ENCODE results near the gene PDLIM3. TPM values are rescaled to one million over a fixed set of nuclear protein-coding genes. Genes with fewer than 3 reads are reported as not detected.

Gene PDLIM3
- polyA plus RNA-seq, 1 of the 3 experiments (the other 2 are of a cell fraction) = 0.08 TPM

DNA sequence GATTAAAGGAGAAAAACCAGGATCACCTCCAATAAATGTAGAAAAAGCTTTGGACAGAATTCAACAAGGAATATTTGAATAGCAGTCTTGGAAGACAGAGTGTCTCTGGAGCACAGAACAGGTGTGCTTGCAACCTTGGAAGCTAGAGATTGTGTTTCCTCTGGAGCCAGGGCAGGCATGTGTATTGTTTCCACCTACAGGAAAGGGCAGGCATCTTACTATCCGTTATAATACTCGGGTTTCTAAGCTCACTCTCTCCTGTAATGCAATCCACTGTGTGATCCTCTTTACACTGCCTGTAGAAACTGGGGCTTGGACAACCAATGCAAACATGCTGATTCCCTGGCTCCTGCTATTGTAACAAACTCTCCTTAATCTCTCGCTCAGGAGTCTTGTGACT lies 78.2 kb downstream of the PDLIM3 start (continued):
- TF ChIP-seq, protein P1, sequence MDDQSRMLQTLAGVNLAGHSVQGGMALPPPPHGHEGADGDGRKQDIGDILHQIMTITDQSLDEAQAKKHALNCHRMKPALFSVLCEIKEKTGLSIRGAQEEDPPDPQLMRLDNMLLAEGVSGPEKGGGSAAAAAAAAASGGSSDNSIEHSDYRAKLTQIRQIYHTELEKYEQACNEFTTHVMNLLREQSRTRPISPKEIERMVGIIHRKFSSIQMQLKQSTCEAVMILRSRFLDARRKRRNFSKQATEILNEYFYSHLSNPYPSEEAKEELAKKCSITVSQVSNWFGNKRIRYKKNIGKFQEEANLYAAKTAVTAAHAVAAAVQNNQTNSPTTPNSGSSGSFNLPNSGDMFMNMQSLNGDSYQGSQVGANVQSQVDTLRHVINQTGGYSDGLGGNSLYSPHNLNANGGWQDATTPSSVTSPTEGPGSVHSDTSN (IDR thresholded peaks at IDR 0.05) = no peak

DNA sequence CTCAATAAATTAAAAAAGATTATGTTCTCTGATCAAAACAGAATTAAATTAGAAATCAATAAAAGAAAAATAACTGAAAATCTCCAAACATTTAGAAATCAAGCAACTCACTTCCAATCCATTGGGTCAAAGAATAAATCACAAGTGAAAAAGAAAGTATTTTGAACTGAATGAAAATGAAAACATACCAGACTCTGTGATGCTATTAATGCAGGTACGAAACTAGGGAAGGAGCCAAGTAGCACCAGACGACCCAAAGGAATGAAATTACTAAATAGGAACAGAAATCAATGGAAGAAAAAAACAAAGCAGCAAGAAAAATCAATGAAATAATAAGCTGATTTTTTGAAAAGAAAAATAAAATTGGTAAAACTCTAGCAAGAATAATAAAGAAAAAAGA lies 79.2 kb downstream of the PDLIM3 start:
- no peaks in the 10 kb centered on the region for H3K9me3 ChIP-seq
- ChIA-PET CTCF (interaction anchor here (0.6 kb wide), 1 partner anchor 43 kb away, joined by 3 read pairs; no protein-coding TSS in a partner anchor), POLR2A (no interaction called here)
- 41% methylated on average over 2 of the region's 2 CpGs for WGBS (ENCODE audit: low lambda C conversion rate)
- H3K27ac ChIP-seq (ENCODE audit: low read depth in 2 of 2, low read length in 1 of 2) = no peak overlapping the region
- no peak overlapping the region for H2AFZ ChIP-seq (ENCODE audit: low read depth)
- no peaks in the 10 kb centered on the region; the same call in 1 of the 2 replicates for H3K79me2 ChIP-seq (ENCODE audit: insufficient read depth)
- H3F3A ChIP-seq (replicated peaks; ENCODE audit: insufficient read depth) = no peaks in the 10 kb centered on the region
- H3K9me2 ChIP-seq = no peaks in the 10 kb centered on the region
- H3K4me1 ChIP-seq (ENCODE audit: control insufficient read depth in 1 of 2, insufficient read depth in 2 of 2, low read depth in 1 of 2, low read length in 1 of 2) = no peaks in the 10 kb centered on the region
- H4K20me1 ChIP-seq (ENCODE audit: insufficient read depth) = no peaks in the 10 kb centered on the region
- TF ChIP-seq FOXJ3 (CRISPR knock-in tag; IDR thresholded peaks at IDR 0.05) = no peak
- TF ChIP-seq, protein P1 (IDR thresholded peaks at IDR 0.05) = no peak
- TF ChIP-seq GATA2 (CRISPR knock-in tag; IDR thresholded peaks at IDR 0.05) = no peak
- TF ChIP-seq JUND (IDR thresholded peaks at IDR 0.05) = no peak
- no peak for TF ChIP-seq NRF1 (IDR thresholded peaks at IDR 0.05; ENCODE audit: low read depth, low read length)
- TF ChIP-seq, protein P2, sequence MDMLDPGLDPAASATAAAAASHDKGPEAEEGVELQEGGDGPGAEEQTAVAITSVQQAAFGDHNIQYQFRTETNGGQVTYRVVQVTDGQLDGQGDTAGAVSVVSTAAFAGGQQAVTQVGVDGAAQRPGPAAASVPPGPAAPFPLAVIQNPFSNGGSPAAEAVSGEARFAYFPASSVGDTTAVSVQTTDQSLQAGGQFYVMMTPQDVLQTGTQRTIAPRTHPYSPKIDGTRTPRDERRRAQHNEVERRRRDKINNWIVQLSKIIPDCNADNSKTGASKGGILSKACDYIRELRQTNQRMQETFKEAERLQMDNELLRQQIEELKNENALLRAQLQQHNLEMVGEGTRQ (IDR thresholded peaks at IDR 0.05; ENCODE audit: borderline replicate concordance, low read depth, low read length) = no peak
- no peak for TF ChIP-seq RFX5 (IDR thresholded peaks at IDR 0.05; ENCODE audit: low read length)
- TF ChIP-seq, protein P3, sequence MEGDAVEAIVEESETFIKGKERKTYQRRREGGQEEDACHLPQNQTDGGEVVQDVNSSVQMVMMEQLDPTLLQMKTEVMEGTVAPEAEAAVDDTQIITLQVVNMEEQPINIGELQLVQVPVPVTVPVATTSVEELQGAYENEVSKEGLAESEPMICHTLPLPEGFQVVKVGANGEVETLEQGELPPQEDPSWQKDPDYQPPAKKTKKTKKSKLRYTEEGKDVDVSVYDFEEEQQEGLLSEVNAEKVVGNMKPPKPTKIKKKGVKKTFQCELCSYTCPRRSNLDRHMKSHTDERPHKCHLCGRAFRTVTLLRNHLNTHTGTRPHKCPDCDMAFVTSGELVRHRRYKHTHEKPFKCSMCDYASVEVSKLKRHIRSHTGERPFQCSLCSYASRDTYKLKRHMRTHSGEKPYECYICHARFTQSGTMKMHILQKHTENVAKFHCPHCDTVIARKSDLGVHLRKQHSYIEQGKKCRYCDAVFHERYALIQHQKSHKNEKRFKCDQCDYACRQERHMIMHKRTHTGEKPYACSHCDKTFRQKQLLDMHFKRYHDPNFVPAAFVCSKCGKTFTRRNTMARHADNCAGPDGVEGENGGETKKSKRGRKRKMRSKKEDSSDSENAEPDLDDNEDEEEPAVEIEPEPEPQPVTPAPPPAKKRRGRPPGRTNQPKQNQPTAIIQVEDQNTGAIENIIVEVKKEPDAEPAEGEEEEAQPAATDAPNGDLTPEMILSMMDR (IDR thresholded peaks at IDR 0.05) = no peak
- no peak for TF ChIP-seq SIN3A (IDR thresholded peaks at IDR 0.05; ENCODE audit: borderline replicate concordance, low read depth, low read length)
- TF ChIP-seq RAD21 (IDR thresholded peaks at IDR 0.05; ENCODE audit: low read length) = no peak
- TF ChIP-seq, protein P4, sequence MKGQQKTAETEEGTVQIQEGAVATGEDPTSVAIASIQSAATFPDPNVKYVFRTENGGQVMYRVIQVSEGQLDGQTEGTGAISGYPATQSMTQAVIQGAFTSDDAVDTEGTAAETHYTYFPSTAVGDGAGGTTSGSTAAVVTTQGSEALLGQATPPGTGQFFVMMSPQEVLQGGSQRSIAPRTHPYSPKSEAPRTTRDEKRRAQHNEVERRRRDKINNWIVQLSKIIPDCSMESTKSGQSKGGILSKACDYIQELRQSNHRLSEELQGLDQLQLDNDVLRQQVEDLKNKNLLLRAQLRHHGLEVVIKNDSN (IDR thresholded peaks at IDR 0.05; ENCODE audit: borderline replicate concordance, low read depth) = no peak
- TF ChIP-seq FOSL2 (IDR thresholded peaks at IDR 0.05; ENCODE audit: borderline replicate concordance, low read depth) = no peak
- no peak for TF ChIP-seq MEF2A (IDR thresholded peaks at IDR 0.05; ENCODE audit: borderline replicate concordance, low read depth)
- no peak for TF ChIP-seq RCOR1 (IDR thresholded peaks at IDR 0.05; ENCODE audit: low read length)
- TF ChIP-seq ELF1 (IDR thresholded peaks at IDR 0.05) = no peak
- TF ChIP-seq TCF12 (IDR thresholded peaks at IDR 0.05) = no peak
- TF ChIP-seq GABPA (IDR thresholded peaks at IDR 0.05; ENCODE audit: low read depth) = no peak
- TF ChIP-seq MXI1 (IDR thresholded peaks at IDR 0.05; ENCODE audit: low read depth, low read length) = no peak
- no peak overlapping the region for H3K4me2 ChIP-seq
- no peak overlapping the region for H3K4me3 ChIP-seq (ENCODE audit: low read depth in 2 of 2, low read length in 1 of 2)
- H3K27me3 ChIP-seq (ENCODE audit: insufficient read depth) = no peaks in the 10 kb centered on the region
- H3K9ac ChIP-seq = no peak overlapping the region
- DNase-seq = no peak
- H3K36me3 ChIP-seq (replicated peaks in 1 of 2; ENCODE audit: control insufficient read depth in 1 of 2, insufficient read depth in 2 of 2, low read length in 1 of 2) = no peaks in the 10 kb centered on the region

Other genes starting within 250 kb of the PDLIM3 start
- gene LRP2BP, start 139.6 kb downstream of the PDLIM3 start, polyA plus RNA-seq (2012; rRNA removed) = 0.30 and 0.52 TPM in 2 replicates
- gene ANKRD37, start 138.7 kb downstream of the PDLIM3 start, polyA plus RNA-seq (2012; rRNA removed) = 10.1 and 11.6 TPM in 2 replicates
- gene UFSP2, start 109.5 kb downstream of the PDLIM3 start, polyA plus RNA-seq (2012; rRNA removed) = 15.5 and 17.6 TPM in 2 replicates
- 0.05 TPM in 1 of 2 replicates, not detected in the other for gene CCDC110, start 63.8 kb downstream of the PDLIM3 start, polyA plus RNA-seq (2012; rRNA removed)